Panc1 (cell line): ENCODE data around the gene FAM83D. TPM values are rescaled to one million over a fixed set of nuclear protein-coding genes. Genes with fewer than 3 reads are reported as not detected.
"Not testable (repeated sequence)": the region's sequence is repeated elsewhere in the genome, so short reads cannot be mapped to it uniquely, and the experiment has no call there.

Source experiments
- ATAC-seq: fragments of 200-7000 bp; cut with Tn5 transposase; 2 replicates; pipeline ENCODE4 v1.9.1; 2020; ENCODE audit warnings: mild to moderate bottlenecking, moderate library complexity
- BruUV-seq: library from RNA; stranded (reverse); fragments of 400-500 nt; replicated peaks from 2 replicates; lab custom pipeline; 2021; lab: Mats Ljungman, UMichigan
- CTCF ChIA-PET: fragments of 300-600 bp; sonication (Branson Sonifier 250); formaldehyde crosslinking; loops from one replicate; lab custom pipeline; 2022; ENCODE audit warnings: antibody characterized with exemption; lab: Charles Lee
- POLR2A ChIA-PET: fragments of 300-600 bp; sonication (Branson Sonifier 250); formaldehyde crosslinking; loops from one replicate; lab custom pipeline; 2022; ENCODE audit warnings: antibody characterized with exemption; lab: Charles Lee
- DNase-seq: peaks from one replicate; pipeline ENCODE4 v3.0.0-alpha.2; 2010; ENCODE audit warnings: low read depth, low spot score
- H3K27ac ChIP-seq: 2 replicates; pipeline ENCODE4 v1.5.1; 2011; ENCODE audit warnings: mild to moderate bottlenecking, low read length, inconsistent platforms
- H3K27me3 ChIP-seq: fragments of 200-500 bp; sonication (Bioruptor generic); 2 replicates; pipeline ENCODE4 v1.6.0; 2014; ENCODE audit warnings: low read length, inconsistent platforms; ENCODE audit not compliant: control insufficient read depth, insufficient read depth
- H3K36me3 ChIP-seq: fragments of 200-500 bp; sonication (Bioruptor generic); 2 replicates; pipeline ENCODE4 v1.5.1; 2014; ENCODE audit warnings: inconsistent platforms, mild to moderate bottlenecking, low read length, moderate library complexity; ENCODE audit not compliant: control insufficient read depth, insufficient read depth
- H3K4me1 ChIP-seq: 2 replicates; pipeline ENCODE4 v1.5.1; 2011; ENCODE audit warnings: inconsistent platforms, mild to moderate bottlenecking, low read length, moderate library complexity; ENCODE audit not compliant: control insufficient read depth, insufficient read depth
- H3K4me3 ChIP-seq, 2 experiments: 2 replicates each; pipeline ENCODE4 v1.5.1; 2011 to 2012; ENCODE audit warnings: low read depth in 2 of 2, low read length in 2 of 2, mild to moderate bottlenecking in 2 of 2, inconsistent platforms in 1 of 2, moderate library complexity in 1 of 2
- H3K9me3 ChIP-seq: fragments of 200-500 bp; sonication (Bioruptor generic); 2 replicates; pipeline ENCODE4 v1.5.1; 2014; ENCODE audit warnings: low read depth, mild to moderate bottlenecking, inconsistent platforms, low read length, moderate library complexity; ENCODE audit not compliant: control insufficient read depth, insufficient read depth
- POLR2AphosphoS5 ChIP-seq: IDR thresholded peaks from 2 replicates; pipeline ENCODE4 v1.6.1; 2012; ENCODE audit warnings: mild to moderate bottlenecking, low read depth, low read length, moderate library complexity
- SIN3A ChIP-seq: IDR thresholded peaks from 2 replicates; pipeline ENCODE4 v1.6.1; 2012; ENCODE audit warnings: low read depth, mild to moderate bottlenecking, low read length, moderate library complexity, borderline replicate concordance; ENCODE audit not compliant: insufficient read depth
- TCF7L2 ChIP-seq: IDR thresholded peaks from 2 replicates; pipeline ENCODE4 v1.6.1; 2011; ENCODE audit warnings: mild to moderate bottlenecking, low read depth, low read length, inconsistent platforms
- in situ Hi-C: cut with HindIII; loops from 2 replicates; pipeline ENCODE4 v1.10.0; 2016; ENCODE audit warnings: low sequenced_read_pairs, low pct_unique_long_range_greater_than_20kb
- intact Hi-C: fragments of 100-400 bp; cut with micrococcal nuclease; formaldehyde crosslinking; loops from one replicate; pipeline ENCODE4 v1.10.0; 2022; ENCODE audit not compliant: unreplicated experiment
- total RNA-seq: library from RNA; stranded (reverse); gene quantifications from one replicate; pipeline ENCODE4 v1.2.1, GENCODE V29; 2021; ENCODE audit not compliant: unreplicated experiment
- TF ChIP-seq, protein P1 (sequence below): fragments of 450-650 bp; IDR thresholded peaks from 2 replicates; pipeline ENCODE4 v1.5.1; 2017; ENCODE audit warnings: mild to moderate bottlenecking
- TF ChIP-seq, protein P2 (sequence below), 2 experiments: IDR thresholded peaks; 2 replicates each; pipeline ENCODE4 v1.6.1; 2011 to 2012; ENCODE audit warnings: low read depth in 2 of 2, control low read depth in 1 of 2, low read length in 1 of 2, mild to moderate bottlenecking in 1 of 2, moderate library complexity in 1 of 2; ENCODE audit not compliant: insufficient read depth in 1 of 2

The FAM83D gene
- total RNA-seq, 1 experiment from 2014 or later, result 30.9 TPM

DNA sequence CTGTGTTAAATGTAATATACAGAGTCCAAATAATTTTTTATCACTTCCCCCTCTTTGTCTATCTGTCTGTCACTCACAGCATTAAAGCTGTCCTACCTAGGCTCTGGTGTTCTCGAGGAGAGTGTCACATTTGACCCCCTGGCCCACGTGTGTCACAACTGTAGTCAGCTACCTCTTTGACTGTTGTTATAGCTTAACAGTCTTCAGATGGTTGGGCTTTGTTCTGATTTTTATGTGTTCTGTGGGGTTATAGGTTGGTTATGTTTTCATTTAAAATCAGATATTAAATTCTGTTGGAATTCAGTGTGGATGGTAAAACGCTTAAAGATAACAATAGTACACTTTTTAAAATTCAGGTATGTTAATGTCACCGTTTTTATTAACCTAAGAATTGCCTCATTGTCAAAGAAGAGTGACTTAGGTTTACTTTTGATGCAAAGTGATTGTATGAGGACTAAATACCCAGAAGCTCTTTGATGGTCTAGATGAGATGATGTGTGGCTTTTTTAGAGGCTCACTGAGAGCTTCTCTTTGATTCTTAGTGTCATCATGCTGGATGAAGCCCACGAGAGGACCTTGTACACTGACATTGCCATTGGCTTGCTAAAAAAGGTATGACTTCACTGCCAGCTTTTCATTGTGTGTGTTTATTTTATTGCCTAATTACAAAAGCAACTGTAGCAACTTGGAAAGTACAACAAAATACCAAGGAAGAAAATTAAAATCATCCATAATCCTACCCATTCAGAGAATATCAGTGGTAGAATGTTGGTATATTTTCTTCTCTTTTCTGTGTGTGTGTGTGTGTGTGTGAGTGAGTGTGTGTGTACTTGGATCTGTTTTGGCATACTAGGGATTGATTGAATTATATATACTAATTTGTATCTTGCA, 65.8 kb downstream of the FAM83D start:
- H3K4me1 ChIP-seq, result no peaks in the 10 kb centered on the region
- intact Hi-C loops (no loop called here), in situ Hi-C loops (no loop called here)
- BruUV-seq, result no TSS peak
- no peak overlapping the region for H3K27ac ChIP-seq
- ChIA-PET CTCF (interaction anchor here (0.5 kb wide), 1 partner anchor 55 kb away, joined by 3 read pairs; no protein-coding TSS in a partner anchor), POLR2A (no interaction called here)
- no peaks in the 10 kb centered on the region for H3K27me3 ChIP-seq
- H3K9me3 ChIP-seq, result no peaks in the 10 kb centered on the region
- H3K36me3 ChIP-seq, result peaks cover 16% of the 10 kb centered on the region; the same call in 1 of the 2 replicates
- no peak for ATAC-seq
- TF ChIP-seq, protein P1, sequence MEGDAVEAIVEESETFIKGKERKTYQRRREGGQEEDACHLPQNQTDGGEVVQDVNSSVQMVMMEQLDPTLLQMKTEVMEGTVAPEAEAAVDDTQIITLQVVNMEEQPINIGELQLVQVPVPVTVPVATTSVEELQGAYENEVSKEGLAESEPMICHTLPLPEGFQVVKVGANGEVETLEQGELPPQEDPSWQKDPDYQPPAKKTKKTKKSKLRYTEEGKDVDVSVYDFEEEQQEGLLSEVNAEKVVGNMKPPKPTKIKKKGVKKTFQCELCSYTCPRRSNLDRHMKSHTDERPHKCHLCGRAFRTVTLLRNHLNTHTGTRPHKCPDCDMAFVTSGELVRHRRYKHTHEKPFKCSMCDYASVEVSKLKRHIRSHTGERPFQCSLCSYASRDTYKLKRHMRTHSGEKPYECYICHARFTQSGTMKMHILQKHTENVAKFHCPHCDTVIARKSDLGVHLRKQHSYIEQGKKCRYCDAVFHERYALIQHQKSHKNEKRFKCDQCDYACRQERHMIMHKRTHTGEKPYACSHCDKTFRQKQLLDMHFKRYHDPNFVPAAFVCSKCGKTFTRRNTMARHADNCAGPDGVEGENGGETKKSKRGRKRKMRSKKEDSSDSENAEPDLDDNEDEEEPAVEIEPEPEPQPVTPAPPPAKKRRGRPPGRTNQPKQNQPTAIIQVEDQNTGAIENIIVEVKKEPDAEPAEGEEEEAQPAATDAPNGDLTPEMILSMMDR, result no peak
- TF ChIP-seq POLR2AphosphoS5 (no peak), TCF7L2 (no peak), SIN3A (no peak)
- TF ChIP-seq, protein P2, sequence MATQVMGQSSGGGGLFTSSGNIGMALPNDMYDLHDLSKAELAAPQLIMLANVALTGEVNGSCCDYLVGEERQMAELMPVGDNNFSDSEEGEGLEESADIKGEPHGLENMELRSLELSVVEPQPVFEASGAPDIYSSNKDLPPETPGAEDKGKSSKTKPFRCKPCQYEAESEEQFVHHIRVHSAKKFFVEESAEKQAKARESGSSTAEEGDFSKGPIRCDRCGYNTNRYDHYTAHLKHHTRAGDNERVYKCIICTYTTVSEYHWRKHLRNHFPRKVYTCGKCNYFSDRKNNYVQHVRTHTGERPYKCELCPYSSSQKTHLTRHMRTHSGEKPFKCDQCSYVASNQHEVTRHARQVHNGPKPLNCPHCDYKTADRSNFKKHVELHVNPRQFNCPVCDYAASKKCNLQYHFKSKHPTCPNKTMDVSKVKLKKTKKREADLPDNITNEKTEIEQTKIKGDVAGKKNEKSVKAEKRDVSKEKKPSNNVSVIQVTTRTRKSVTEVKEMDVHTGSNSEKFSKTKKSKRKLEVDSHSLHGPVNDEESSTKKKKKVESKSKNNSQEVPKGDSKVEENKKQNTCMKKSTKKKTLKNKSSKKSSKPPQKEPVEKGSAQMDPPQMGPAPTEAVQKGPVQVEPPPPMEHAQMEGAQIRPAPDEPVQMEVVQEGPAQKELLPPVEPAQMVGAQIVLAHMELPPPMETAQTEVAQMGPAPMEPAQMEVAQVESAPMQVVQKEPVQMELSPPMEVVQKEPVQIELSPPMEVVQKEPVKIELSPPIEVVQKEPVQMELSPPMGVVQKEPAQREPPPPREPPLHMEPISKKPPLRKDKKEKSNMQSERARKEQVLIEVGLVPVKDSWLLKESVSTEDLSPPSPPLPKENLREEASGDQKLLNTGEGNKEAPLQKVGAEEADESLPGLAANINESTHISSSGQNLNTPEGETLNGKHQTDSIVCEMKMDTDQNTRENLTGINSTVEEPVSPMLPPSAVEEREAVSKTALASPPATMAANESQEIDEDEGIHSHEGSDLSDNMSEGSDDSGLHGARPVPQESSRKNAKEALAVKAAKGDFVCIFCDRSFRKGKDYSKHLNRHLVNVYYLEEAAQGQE (IDR thresholded peaks at IDR 0.05; ENCODE audit: insufficient read depth in 1 of 2, low read depth in 2 of 2, low read length in 1 of 2), result no peak
- DNase-seq, result no peak
- H3K4me3 ChIP-seq, result no peak overlapping the region

DNA sequence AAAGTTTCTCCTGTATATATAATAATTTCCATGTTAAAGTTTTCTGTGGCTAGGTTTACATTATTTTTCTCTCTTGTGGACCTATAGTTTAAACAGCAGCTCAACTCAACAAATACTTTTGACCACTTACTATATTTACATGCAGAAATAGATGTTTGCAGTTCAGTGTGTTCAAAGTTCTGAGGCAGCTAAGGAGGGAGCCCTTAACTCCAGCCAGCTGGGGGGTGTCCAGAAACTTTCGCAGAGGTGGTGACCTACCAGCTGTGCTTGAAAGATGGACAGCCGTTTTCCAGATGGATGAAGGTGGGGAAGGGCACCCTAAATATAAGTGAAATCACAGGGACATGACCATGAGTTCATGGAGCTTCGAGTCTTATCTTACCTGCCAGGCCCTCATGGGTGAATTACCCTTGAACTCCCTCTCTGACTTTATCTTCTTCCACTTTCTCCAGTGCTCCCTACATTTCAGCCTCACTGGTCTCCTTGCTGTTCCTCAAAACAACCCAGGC, 69.4 kb downstream of the FAM83D start:
- DNase-seq (no peak), ATAC-seq (no peak)
- Histone ChIP-seq H3K4me3 (no peak overlapping the region), H3K36me3 (peaks cover 10% of the 10 kb centered on the region; the same call in 1 of the 2 replicates), H3K27ac (no peak overlapping the region), H3K27me3 (no peaks in the 10 kb centered on the region), H3K9me3 (no peaks in the 10 kb centered on the region), H3K4me1 (no peaks in the 10 kb centered on the region)
- intact Hi-C loops, result no loop called here
- TF ChIP-seq, protein P2 (IDR thresholded peaks at IDR 0.05; ENCODE audit: insufficient read depth in 1 of 2, low read depth in 2 of 2, low read length in 1 of 2), result no peak
- TF ChIP-seq POLR2AphosphoS5 (no peak), SIN3A (no peak), TCF7L2 (no peak)
- TF ChIP-seq, protein P1, result no peak
- no TSS peak for BruUV-seq
- ChIA-PET CTCF (interaction anchor here (0.7 kb wide), 1 partner anchor 310 kb away, joined by 3 read pairs; no protein-coding TSS in a partner anchor), POLR2A (interaction anchor here (0.6 kb wide), 1 partner anchor 36 kb away, joined by 4 read pairs; no protein-coding TSS in a partner anchor)
- in situ Hi-C loops, result no loop called here

DNA sequence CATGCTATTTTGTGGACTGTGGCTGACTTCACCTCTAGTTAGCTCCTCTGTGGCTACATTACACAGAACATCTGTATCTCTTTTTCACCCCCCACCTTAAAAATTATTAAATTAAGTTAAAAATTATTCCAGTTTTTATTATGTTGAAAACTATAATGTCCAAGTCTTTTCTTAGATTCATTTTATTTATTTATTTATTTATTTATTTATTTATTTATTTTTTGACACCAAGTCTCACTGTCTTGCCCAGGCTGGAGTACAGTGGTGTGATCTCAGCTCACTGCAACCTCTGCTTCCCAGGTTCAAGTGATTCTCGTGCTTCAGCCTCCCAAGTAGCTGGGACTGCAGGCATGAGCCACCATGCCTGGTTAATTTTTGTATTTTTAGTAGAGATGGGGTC, 70.6 kb downstream of the FAM83D start:
- CTCF ChIA-PET, DNase-seq, H3K27me3 ChIP-seq, H3K27ac ChIP-seq, intact Hi-C loops, ATAC-seq, H3K4me1 ChIP-seq, BruUV-seq, in situ Hi-C loops, H3K9me3 ChIP-seq, H3K4me3 ChIP-seq: not testable (repeated sequence)
- POLR2A ChIA-PET, result interaction anchor here (0.5 kb wide), 1 partner anchor 69 kb away, joined by 6 read pairs; no protein-coding TSS in a partner anchor
- peaks cover 10% of the 10 kb centered on the region for H3K36me3 ChIP-seq
